KOPT-K1 (cell line): ENCODE data around the gene AAK1.
"Not testable (repeated sequence)": the region's sequence is repeated elsewhere in the genome, so short reads cannot be mapped to it uniquely, and the experiment has no call there.

Experiments used
- H3K27ac ChIP-seq: fragments of 200-600 bp; sonication (generic); 2 replicates; pipeline ENCODE4 v1.5.1; 2016; ENCODE audit warnings: antibody characterized with exemption, mild to moderate bottlenecking, low read depth, low read length; ENCODE audit not compliant: poor library complexity, severe bottlenecking
- H3K36me3 ChIP-seq: fragments of 200-600 bp; sonication (generic); 2 replicates; pipeline ENCODE4 v1.5.1; 2017; ENCODE audit warnings: antibody characterized with exemption, mild to moderate bottlenecking, low read length, moderate library complexity; ENCODE audit not compliant: insufficient read depth
- H3K9me3 ChIP-seq: fragments of 200-600 bp; sonication (generic); 2 replicates; pipeline ENCODE4 v1.5.1; 2017; ENCODE audit warnings: antibody characterized with exemption, low read length, mild to moderate bottlenecking; ENCODE audit not compliant: insufficient read depth, poor library complexity, severe bottlenecking

AAK1 gene

DNA sequence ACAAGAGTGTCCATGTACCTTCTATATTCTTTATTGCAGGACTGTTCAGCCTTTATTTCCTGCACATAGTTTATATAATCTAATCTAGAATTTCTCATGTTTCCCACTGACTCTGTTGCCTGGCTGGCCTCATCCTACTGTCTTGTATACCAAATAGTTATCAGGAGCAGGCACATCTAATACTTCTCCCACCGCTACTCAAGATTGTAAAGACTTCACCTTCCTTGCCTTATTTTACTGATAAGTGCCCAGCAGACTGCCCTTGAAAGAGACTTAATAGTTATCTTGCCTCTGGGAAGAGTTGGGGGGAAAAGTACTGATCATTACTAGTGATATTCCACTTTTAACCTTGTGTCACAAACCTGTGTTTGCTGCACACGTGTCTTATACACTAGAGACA lies 26.1 kb upstream of the AAK1 start:
- Histone ChIP-seq H3K36me3 (no peaks in the 10 kb centered on the region), H3K9me3 (peaks cover 12% of the 10 kb centered on the region), H3K27ac (no peak overlapping the region)

DNA sequence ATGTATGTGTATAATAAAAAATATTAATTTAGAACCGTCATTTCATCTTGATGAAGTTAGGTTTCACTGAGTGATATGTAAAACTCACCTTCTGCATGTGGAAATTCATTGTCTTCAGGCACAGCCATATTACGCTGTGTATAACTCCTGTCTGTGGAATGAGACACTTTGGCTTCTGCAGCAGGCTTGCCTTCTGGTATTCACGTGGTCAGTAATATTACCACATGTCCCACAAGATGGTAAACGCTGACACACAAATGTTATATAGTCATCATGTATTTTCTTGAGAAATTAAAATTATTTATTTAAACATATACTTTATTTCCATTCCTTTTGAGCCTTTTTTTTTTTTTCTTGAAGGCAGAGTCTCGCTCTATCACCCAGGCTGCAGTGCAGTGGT lies 25.1 kb upstream of the AAK1 start:
- H3K9me3 ChIP-seq: peaks cover 18% of the 10 kb centered on the region
- H3K27ac ChIP-seq: no peak overlapping the region
- no peaks in the 10 kb centered on the region for H3K36me3 ChIP-seq

DNA sequence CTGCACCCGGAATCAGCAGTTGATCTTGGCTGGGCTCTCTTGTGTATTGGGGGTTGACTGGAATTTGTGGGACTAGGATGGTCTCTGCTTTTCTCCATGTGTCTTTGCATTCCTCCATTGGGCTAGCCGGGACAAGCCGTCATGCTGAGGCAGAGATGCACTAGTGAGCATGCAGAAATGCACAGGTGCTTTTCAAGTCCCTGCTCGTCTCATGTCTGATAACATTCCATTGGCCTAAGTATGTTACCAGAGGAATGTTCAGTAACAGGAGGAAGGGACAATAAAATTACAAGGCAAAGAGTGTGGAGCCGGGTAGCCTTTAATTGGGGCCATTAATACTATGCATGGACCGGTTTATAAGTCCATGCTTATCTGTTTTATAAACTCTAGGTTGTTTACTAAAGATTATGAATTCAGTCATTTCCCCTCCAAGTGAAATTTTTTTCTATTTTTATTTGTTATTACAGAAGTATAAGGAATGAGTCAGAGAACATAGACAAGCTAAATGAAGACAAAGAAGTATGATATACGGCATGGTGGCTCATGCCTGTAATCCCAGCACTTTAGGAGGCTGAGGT lies 24.4 kb upstream of the AAK1 start:
- Histone ChIP-seq H3K27ac (no peak overlapping the region), H3K9me3 (peaks cover 15% of the 10 kb centered on the region), H3K36me3 (no peaks in the 10 kb centered on the region)

DNA sequence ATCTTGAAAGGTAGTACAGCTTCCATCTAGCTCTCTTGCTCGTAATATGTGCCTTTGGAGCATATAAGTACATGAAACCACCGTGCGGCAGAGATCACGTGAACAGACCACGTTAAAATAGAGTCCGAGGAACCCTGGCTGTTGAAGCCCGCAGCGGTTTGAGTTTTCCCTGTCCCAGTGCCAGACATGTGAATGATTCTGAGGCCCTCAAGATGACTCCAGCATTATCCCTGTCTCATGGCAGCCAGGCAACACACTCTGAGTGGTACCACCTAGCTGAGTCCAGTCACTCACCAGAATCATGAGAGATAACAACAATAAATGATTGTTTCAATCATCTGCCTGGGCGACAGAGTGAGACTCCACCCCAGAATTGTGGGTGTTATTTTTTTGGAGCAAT lies 21.6 kb upstream of the AAK1 start:
- Histone ChIP-seq H3K27ac (no peak overlapping the region), H3K36me3 (no peaks in the 10 kb centered on the region), H3K9me3 (peaks cover 6% of the 10 kb centered on the region)

DNA sequence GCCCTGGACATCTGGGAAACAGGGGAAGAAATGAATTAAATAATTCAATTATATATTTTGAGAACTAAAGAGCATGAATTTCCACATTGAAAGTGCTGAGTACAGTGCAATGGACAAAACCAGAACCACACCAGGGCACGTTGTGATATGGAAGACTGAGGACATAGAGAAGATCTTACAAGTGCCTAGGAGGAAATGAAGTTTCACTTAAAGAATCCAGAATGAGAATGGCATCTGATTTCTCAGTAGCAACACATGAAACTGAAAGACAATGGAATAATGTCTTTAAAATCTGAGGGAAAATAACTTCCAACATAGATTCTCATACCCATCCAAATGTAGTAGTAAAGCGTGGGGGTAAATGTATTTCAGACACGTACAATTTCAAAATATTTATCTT lies 20.3 kb upstream of the AAK1 start:
- H3K9me3 ChIP-seq: peaks cover 6% of the 10 kb centered on the region
- H3K36me3 ChIP-seq: no peaks in the 10 kb centered on the region
- H3K27ac ChIP-seq: no peak overlapping the region

DNA sequence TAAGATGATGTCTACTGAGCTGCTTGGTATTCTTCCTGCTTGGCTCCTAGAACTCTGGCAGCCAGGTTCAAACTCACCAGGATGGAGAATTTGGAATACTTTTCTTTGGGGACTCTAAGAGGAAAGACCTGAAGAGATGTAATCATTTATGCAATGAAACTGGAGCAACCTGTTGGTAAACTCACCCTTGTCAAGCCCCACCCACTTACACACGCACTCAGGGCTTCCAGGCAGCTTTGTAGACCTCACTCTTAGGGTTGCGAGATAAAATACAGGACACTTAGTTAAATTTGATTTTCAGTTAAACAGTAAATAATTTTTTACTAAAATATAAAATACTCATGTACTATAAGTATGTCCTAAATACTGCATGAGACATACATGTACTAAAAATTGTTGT lies 19.0 kb upstream of the AAK1 start:
- not testable (repeated sequence) for H3K9me3 ChIP-seq, H3K36me3 ChIP-seq, H3K27ac ChIP-seq

DNA sequence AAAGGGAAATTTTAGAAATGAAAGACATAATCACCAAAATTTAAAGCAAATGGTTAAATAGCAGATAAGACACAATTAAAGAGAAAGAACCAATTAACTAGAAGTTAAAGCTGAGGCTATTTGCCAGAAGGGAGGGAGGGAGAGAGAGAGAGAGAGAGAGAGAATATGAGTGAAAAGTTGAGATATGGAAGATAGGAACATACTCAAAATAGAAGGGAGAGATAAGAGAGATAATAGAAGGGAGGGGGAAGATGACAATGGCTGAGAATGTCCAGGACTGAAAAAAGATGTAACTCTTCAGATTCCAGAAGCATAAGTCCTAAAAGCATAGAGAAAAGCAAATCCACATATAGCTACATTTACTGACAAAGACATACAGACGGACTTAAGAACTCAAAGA lies 17.1 kb upstream of the AAK1 start:
- H3K27ac ChIP-seq: no peak overlapping the region
- H3K36me3 ChIP-seq: no peaks in the 10 kb centered on the region
- peaks cover 6% of the 10 kb centered on the region for H3K9me3 ChIP-seq

DNA sequence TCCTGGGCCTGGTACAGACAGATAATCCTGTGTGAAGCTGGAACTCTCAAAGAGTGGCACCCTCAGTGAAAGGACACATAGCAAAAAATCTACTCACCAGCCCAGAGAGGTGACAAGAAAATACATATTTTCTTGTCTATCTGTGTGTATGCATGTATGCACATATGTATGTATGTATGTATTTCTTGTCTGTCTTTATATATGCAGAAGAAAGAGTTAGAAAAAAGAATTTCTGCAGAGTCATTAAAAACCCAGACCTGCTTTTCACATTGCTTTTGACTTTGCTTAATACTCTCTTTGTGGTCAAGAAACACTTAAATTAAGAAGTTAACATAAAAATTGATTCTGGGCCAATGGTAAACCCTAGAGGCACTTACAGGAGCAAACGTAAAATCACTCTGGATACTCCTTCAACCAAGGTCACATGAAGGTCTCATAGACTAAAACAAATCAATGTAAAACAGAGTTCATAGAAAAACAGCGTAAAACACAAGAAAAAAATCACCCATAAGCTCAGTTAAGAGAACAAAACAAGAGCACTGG lies 16.5 kb upstream of the AAK1 start:
- Histone ChIP-seq H3K36me3 (no peaks in the 10 kb centered on the region), H3K9me3 (peaks cover 6% of the 10 kb centered on the region), H3K27ac (no peak overlapping the region)

DNA sequence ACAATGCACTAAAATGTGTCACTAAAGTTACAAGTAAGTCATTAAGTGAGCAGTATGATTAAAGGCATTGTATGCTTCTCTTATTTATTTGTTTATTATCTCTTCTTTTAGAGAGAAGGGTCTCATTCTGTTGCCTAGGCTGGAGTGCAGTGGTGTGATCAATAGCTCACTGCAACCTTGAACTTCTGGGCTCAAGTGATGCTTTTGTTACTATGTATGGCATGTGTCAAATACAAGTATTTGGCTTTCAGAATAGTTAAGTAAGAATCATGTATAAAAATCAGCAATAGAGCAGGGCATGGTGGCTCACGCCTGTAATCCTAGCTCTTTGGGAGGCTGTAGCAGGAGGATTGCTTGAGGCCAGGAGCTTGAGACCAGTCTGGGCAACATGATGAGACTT lies 15.8 kb upstream of the AAK1 start:
- Histone ChIP-seq H3K27ac (no peak overlapping the region), H3K9me3 (peaks cover 6% of the 10 kb centered on the region), H3K36me3 (no peaks in the 10 kb centered on the region)

DNA sequence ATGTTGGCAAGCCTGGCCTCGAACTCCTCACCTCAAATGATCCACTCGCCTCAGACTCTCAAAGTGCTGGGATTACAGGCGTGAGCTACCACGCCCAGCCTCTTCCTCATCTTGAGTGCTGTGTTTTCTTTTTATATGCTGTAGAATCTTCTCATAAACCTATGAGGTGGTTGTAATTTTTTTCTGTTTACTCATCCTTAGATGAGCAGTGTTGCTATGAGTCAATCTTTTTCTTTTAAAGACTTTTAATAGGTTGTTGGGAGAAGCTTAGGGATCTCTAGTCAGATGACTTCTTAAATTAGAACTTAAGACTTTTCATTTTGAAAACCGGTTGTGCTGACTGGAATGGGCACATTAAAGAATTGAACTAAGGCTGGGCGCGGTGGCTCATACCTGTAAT lies 8.7 kb upstream of the AAK1 start:
- H3K9me3 ChIP-seq: no peaks in the 10 kb centered on the region
- H3K27ac ChIP-seq: no peak overlapping the region

DNA sequence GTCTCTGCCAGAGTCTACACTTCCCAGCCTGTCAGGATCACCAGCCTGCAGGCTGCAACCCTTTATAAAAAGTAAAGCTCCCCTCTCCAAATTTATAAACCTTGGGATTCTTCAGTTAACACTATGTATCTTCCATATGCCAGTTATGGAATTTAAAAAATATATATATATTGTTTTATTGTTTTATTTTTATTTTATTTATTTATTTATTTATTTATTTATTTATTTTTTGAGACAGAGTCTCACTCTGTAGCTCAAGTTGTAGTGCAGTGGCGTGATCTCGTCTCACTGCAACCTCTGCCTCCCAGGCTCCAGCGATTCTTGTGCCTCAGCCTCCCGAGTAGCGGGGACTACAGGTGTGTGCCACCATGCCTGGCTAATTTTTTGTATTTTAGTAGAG lies 3.7 kb upstream of the AAK1 start:
- not testable (repeated sequence) for H3K9me3 ChIP-seq
- peak overlapping the region; percentile 99 for H3K27ac ChIP-seq

More for the DNA sequence above, 8.7 kb upstream of the AAK1 start:
- no peaks in the 10 kb centered on the region for H3K36me3 ChIP-seq

DNA sequence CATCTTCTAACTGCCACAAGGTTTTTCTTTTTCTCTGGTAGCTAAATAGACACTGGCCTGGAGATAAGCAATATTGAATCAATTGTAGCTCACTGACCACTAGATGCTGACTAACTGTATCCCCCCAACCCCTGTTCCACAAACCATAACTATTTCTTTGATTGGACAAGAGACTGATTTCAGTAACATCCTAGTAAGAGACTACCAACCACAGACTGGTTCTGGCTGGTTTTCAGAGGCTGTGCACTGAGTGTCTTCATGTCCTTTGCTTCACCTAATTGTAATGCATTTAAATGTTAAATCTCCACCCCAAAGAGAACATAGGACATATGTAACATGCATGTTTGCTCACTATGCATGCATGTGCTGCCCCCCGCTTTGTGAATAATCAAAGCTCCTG lies 3.2 kb upstream of the AAK1 start:
- no peaks in the 10 kb centered on the region for H3K9me3 ChIP-seq
- peak overlapping the region; percentile 99 for H3K27ac ChIP-seq
- H3K36me3 ChIP-seq: no peaks in the 10 kb centered on the region

More for the DNA sequence above, 3.7 kb upstream of the AAK1 start:
- not testable (repeated sequence) for H3K36me3 ChIP-seq

DNA sequence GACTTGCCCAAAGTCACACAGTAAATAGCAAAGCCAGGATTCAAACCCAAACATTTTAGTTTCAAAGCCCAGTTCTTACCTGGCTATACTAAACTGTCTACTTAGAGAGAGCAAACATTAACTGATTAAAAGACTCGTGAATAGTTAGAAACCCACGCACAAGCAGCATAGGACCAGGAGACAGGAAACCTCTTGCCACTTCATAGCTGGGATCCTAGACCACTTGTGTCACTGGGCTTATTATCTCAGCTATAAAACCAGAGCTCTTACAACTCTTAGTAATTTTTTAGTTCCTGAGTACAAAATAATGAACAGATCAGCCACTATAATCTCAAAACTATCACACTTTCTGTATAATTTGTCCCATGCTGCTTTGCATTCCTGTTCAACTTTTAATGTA lies 2.4 kb upstream of the AAK1 start:
- Histone ChIP-seq H3K36me3 (no peaks in the 10 kb centered on the region), H3K27ac (peak overlapping the region; percentile 99), H3K9me3 (no peaks in the 10 kb centered on the region)

DNA sequence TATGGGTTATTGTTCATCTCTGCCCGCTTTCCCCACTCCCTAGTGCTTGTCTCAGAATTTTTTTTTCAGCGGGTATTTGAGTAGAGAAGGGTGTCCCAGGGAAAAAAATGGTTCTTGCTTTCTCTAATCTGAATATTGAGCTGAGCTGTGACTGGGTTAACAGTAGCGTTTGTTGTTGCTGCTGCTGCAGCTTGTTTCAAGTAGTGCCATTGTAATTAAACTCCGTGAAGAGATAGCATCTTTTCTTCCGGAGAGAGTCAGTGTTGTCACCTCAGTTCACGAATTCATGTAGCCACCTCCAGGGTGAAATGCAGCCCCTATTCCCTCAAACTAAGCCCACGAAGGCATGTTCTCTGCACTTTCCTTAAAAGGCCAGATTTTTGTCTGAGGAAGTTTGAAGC lies 1.5 kb upstream of the AAK1 start:
- peaks cover 8% of the 10 kb centered on the region; the same call in 1 of the 2 replicates for H3K36me3 ChIP-seq
- peak overlapping the region; percentile 99 for H3K27ac ChIP-seq
- no peaks in the 10 kb centered on the region for H3K9me3 ChIP-seq

DNA sequence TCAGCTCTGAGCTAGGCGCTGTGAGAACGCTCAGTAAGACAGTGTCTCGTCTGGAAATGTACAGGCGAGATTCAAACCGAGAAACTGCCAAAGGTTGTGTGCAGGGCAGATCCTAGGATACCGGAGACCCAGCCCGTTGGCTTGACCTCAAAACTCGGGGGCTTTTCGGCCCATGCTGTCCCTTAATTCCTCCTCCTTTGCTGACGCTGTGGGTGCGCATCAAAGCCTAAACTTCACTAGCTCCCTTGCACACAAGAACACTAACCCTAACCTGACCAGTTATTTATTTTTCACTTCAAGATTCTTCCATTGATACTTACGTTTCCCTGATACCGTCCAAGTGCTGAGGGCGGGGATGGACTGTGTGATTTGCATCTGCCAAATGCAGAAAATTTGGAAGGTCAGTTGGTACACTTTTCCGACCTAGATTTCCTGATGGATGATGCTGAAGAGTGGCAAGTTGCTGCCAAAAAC lies 1.0 kb upstream of the AAK1 start:
- peaks cover 12% of the 10 kb centered on the region; the same call in 1 of the 2 replicates for H3K36me3 ChIP-seq
- H3K27ac ChIP-seq: peak overlapping the region; percentile 99
- H3K9me3 ChIP-seq: no peaks in the 10 kb centered on the region
